HepG2 (cell line): ENCODE data around the gene PUS3. TPM values are rescaled to one million over a fixed set of nuclear protein-coding genes. Genes with fewer than 3 reads are reported as not detected.

Experiments used
- ATAC-seq: fragments of 200-7000 bp; cut with Tn5 transposase; 3 replicates; pipeline ENCODE4 v1.9.1; 2020; ENCODE audit warnings: mild to moderate bottlenecking, moderate library complexity
- BruUV-seq: library from RNA; stranded (reverse); fragments of 400-500 nt; replicated peaks from 2 replicates; lab custom pipeline; 2021; lab: Mats Ljungman, UMichigan
- CTCF ChIA-PET: fragments of 300-600 bp; formaldehyde crosslinking; extraction: SDS; loops from one replicate; lab custom pipeline; 2021; ENCODE audit warnings: low total read pairs, inconsistent platforms, low intra/inter-chr PET ratio; lab: Yijun Ruan, JAX
- POLR2A ChIA-PET: fragments of 350-600 bp; sonication (Branson Sonifier 250); formaldehyde crosslinking; loops from one replicate; lab custom pipeline; 2020; ENCODE audit warnings: antibody characterized with exemption, inconsistent platforms; lab: Yijun Ruan, JAX
- DNase-seq: peaks from one replicate; pipeline ENCODE4 v3.0.0-alpha.2; 2015; ENCODE audit warnings: low spot score
- FAIRE-seq: peaks from 3 replicates; lab custom pipeline; 2011; peaks lifted over from hg19 to GRCh38; lab: Jason Lieb, UNC
- H2AFZ ChIP-seq: one replicate; pipeline ENCODE4 v1.6.1; 2011; ENCODE audit warnings: low read length, inconsistent platforms
- H3K27ac ChIP-seq: fragments of 300-600 bp; 3 replicates; pipeline ENCODE4 v1.8.0; 2011; ENCODE audit warnings: mixed run types, mild to moderate bottlenecking, mixed read lengths, low read length, inconsistent platforms; ENCODE audit not compliant: insufficient read depth; ENCODE audit errors: extremely low read length
- H3K27me3 ChIP-seq, 2 experiments: fragments of 200-600 bp in 1 of 2; 2 replicates in 1 of 2; 3 replicates in 1 of 2; pipeline versions ENCODE4 v1.6.0 to v1.8.0; 2011; ENCODE audit warnings: low read length in 2 of 2, mild to moderate bottlenecking in 2 of 2, moderate library complexity in 2 of 2, inconsistent platforms in 1 of 2; ENCODE audit not compliant: insufficient read depth in 2 of 2, control insufficient read depth in 1 of 2
- H3K36me3 ChIP-seq, 2 experiments: fragments of 200-600 bp in 1 of 2; replicated peaks in 1 of 2; 2 replicates in 1 of 2; 3 replicates in 1 of 2; pipeline versions ENCODE4 v1.5.1 to v1.8.0; 2011; ENCODE audit warnings: low read length in 2 of 2, inconsistent platforms in 1 of 2; ENCODE audit not compliant: insufficient read depth in 2 of 2, control insufficient read depth in 1 of 2
- H3K4me1 ChIP-seq: 2 replicates; pipeline ENCODE4 v1.5.1; 2012; ENCODE audit warnings: low read length, inconsistent platforms; ENCODE audit not compliant: insufficient read depth
- H3K4me2 ChIP-seq: 2 replicates; pipeline ENCODE4 v1.6.0; 2011; ENCODE audit warnings: low read depth, low read length, inconsistent platforms
- H3K4me3 ChIP-seq, 3 experiments: fragments of 200-600 bp in 1 of 3; sonication (generic), shearing (Covaris generic) in 1 of 3; replicated peaks in 1 of 3; 2 replicates each; pipeline ENCODE4 v1.5.1; 2011 to 2016; ENCODE audit warnings: low read length in 3 of 3, inconsistent platforms in 2 of 3, low read depth in 2 of 3, mild to moderate bottlenecking in 2 of 3, control low read depth in 1 of 3, mixed read lengths in 1 of 3; ENCODE audit not compliant: insufficient read depth in 1 of 3
- H3K79me2 ChIP-seq: one replicate; pipeline ENCODE4 v1.6.1; 2011; ENCODE audit warnings: low read length, inconsistent platforms; ENCODE audit not compliant: insufficient read depth
- H3K9ac ChIP-seq: 2 replicates; pipeline ENCODE4 v1.6.0; 2011; ENCODE audit warnings: mild to moderate bottlenecking, low read depth, low read length, inconsistent platforms; ENCODE audit not compliant: insufficient read depth
- H3K9me3 ChIP-seq: 2 replicates; pipeline ENCODE4 v1.5.1; 2012; ENCODE audit warnings: mild to moderate bottlenecking, low read length
- H4K20me1 ChIP-seq: 2 replicates; pipeline ENCODE4 v1.6.0; 2011; ENCODE audit warnings: inconsistent platforms, mild to moderate bottlenecking, low read length, moderate library complexity; ENCODE audit not compliant: insufficient read depth
- ASH2L ChIP-seq: fragments of 300-600, 200-600 bp; sonication (generic); IDR thresholded peaks from 2 replicates; pipeline ENCODE4 v1.7.0; 2017; ENCODE audit warnings: low read depth, mild to moderate bottlenecking, moderate library complexity, mixed read lengths, low read length; ENCODE audit not compliant: insufficient read length
- CENPX ChIP-seq: sonication (generic); formaldehyde crosslinking; IDR thresholded peaks from 2 replicates; pipeline ENCODE4 v1.9.0; 2021; ENCODE audit warnings: mild to moderate bottlenecking, missing genetic modification reagents, moderate library complexity
- EHMT2 ChIP-seq: fragments of 200-600 bp; sonication (generic); IDR thresholded peaks from 2 replicates; pipeline ENCODE4 v1.7.0; 2017; ENCODE audit warnings: antibody characterized with exemption, low read depth, low read length, borderline replicate concordance
- HOXA7 ChIP-seq: sonication (generic); formaldehyde crosslinking; IDR thresholded peaks from 2 replicates; pipeline ENCODE4 v1.8.1; 2022; ENCODE audit warnings: mild to moderate bottlenecking, missing genetic modification reagents, moderate library complexity
- NCOA5 ChIP-seq: sonication (generic); formaldehyde crosslinking; IDR thresholded peaks from 2 replicates; pipeline ENCODE4 v1.4.0; 2020; ENCODE audit warnings: missing genetic modification reagents
- NPAS2 ChIP-seq: sonication (generic); formaldehyde crosslinking; IDR thresholded peaks from 2 replicates; pipeline ENCODE4 v1.8.0; 2022; ENCODE audit warnings: mild to moderate bottlenecking, missing genetic modification reagents, borderline replicate concordance
- PAWR ChIP-seq: sonication (generic); formaldehyde crosslinking; IDR thresholded peaks from 2 replicates; pipeline ENCODE4 v1.4.0; 2020; ENCODE audit warnings: missing genetic modification reagents, mild to moderate bottlenecking, borderline replicate concordance
- SRSF4 ChIP-seq: fragments of 200-400 bp; formaldehyde crosslinking; IDR thresholded peaks from one replicate; pipeline ENCODE4 v1.6.1; 2018; ENCODE audit warnings: mild to moderate bottlenecking, low read depth, low read length, moderate library complexity; ENCODE audit not compliant: poor library complexity, severe bottlenecking
- TBL1XR1 ChIP-seq: fragments of 150-350 bp; IDR thresholded peaks from 2 replicates; pipeline ENCODE4 v1.6.1; 2014; ENCODE audit warnings: borderline replicate concordance, low read length; ENCODE audit not compliant: partially characterized antibody
- TRIM24 ChIP-seq: sonication (generic); formaldehyde crosslinking; IDR thresholded peaks from 2 replicates; pipeline ENCODE4 v1.8.0; 2022; ENCODE audit warnings: mild to moderate bottlenecking, missing genetic modification reagents
- ZBTB38 ChIP-seq: sonication (generic); formaldehyde crosslinking; IDR thresholded peaks from 2 replicates; pipeline ENCODE4 v1.5.1; 2020; ENCODE audit warnings: mild to moderate bottlenecking, missing genetic modification reagents
- ZNF329 ChIP-seq: sonication (generic); formaldehyde crosslinking; IDR thresholded peaks from 2 replicates; pipeline ENCODE4 v1.9.0; 2021; ENCODE audit warnings: low read depth, mild to moderate bottlenecking, missing genetic modification reagents
- WGBS: methylation state at CpG from one replicate; pipeline ENCODE4 v1.1.6; 2017; ENCODE audit warnings: low lambda C conversion rate; 5-methylcytosine and 5-hydroxymethylcytosine counted together
- in situ Hi-C: cut with HindIII; loops from 2 replicates; pipeline ENCODE4 v1.10.0; 2017; ENCODE audit warnings: low pct_unique_long_range_greater_than_20kb; ENCODE audit not compliant: extremely low pct_ligation_motif_present
- intact Hi-C: fragments of 100-400 bp; cut with micrococcal nuclease; formaldehyde crosslinking; loops from one replicate; pipeline ENCODE4 v1.10.0; 2022; ENCODE audit not compliant: unreplicated experiment
- polyA plus RNA-seq, 8 experiments: library from polyadenylated mRNA; depleted of rRNA in 3 of 8; stranded (reverse) in 7 of 8; unstranded in 1 of 8; fragments of >200 nt; fragmentation: Illumina TruSeq in 4 of 8; extraction: Trizol in 4 of 8; gene quantifications; 2 replicates each; pipeline versions ENCODE4 v1.2.1 to v1.2.3, GENCODE V29; 2011 to 2016; ENCODE audit warnings: low read depth in 4 of 8, missing spikeins in 1 of 8, mixed read lengths in 1 of 8; ENCODE audit not compliant: insufficient read depth in 1 of 8
- total RNA-seq, 5 experiments: library from RNA; depleted of rRNA; stranded (reverse); fragments of >200 nt; fragmentation: Illumina TruSeq; extraction: Trizol; gene quantifications; 2 replicates each; pipeline ENCODE4 v1.2.3, GENCODE V29; 2016; ENCODE audit warnings: low read depth in 1 of 5
- TF ChIP-seq, protein P1 (sequence below): conservative IDR thresholded peaks from 2 replicates; pipeline ENCODE4 v1.6.1; 2018; ENCODE audit warnings: missing genetic modification reagents
- TF ChIP-seq, protein P2 (sequence below): sonication (generic); formaldehyde crosslinking; IDR thresholded peaks from 2 replicates; pipeline ENCODE4 v1.4.0; 2020; ENCODE audit warnings: missing genetic modification reagents; ENCODE audit errors: not compliant biosample characterization
- TF ChIP-seq, protein P3 (sequence below): sonication (generic); formaldehyde crosslinking; IDR thresholded peaks from 2 replicates; pipeline ENCODE4 v1.5.0; 2020; ENCODE audit warnings: mild to moderate bottlenecking, missing genetic modification reagents, moderate library complexity

PUS3 gene
- total and polyA plus RNA-seq, 2 of the 13 experiments (the other 11 are each of a cell fraction or from before 2014, with no cell fraction given): 6.0 to 18.2 TPM

DNA sequence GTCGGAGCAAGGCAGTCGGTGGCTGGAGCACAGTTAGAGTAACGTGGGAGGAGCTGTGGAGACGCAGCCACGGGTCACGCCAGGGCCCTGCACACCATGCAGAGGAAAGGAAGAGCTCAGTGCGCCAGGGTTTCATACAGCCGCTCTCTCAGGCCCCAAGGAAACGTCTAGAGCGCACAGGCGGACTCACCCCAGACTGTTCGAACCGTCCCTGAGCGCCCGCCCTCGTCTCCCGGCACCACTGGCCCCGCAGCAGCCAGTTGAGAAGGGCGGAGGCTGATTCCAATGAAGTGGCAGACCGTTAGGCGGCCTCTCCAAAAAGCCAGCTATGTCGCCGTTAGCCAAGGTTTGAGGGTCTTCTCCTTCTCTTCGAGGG lies 16.0 kb downstream of the PUS3 start:
- no peaks in the 10 kb centered on the region for H3K27me3 ChIP-seq
- no peak for TF ChIP-seq SRSF4
- peak; percentile 68; the same call in 1 of the 2 replicates for TF ChIP-seq ZBTB38
- TF ChIP-seq, all 625 proteins: peak for 1
- in situ Hi-C loops (no loop called here), intact Hi-C loops (no loop called here)
- WGBS: 90% methylated on average over 9 of the region's 24 CpGs
- H3K9me3 ChIP-seq: no peaks in the 10 kb centered on the region
- FAIRE-seq (no peak), ATAC-seq (peak; percentile 5; the same call in 1 of the 3 replicates), DNase-seq (no peak)
- H4K20me1 ChIP-seq: no peaks in the 10 kb centered on the region
- H3K4me3 ChIP-seq: peak overlapping the region in 1 of 3 experiments; percentile 73; a peak in 1 of 6 replicates
- peak overlapping the region; percentile 69 for H3K4me2 ChIP-seq
- no peak overlapping the region for H3K9ac ChIP-seq
- peaks cover 33% of the 10 kb centered on the region for H3K4me1 ChIP-seq
- H2AFZ ChIP-seq: no peak overlapping the region
- H3K27ac ChIP-seq: no peak overlapping the region
- TSS peak; percentile 50 for BruUV-seq
- H3K36me3 ChIP-seq: no peaks in the 10 kb centered on the region
- POLR2A ChIA-PET: interaction anchor here (1.2 to 1.6 kb wide), 4 partner anchors 16 to 319 kb away, joined by 4 to 17 read pairs (median 6); partner anchors contain the start of genes EI24 and PUS3
- CTCF ChIA-PET: no interaction called here
- no peaks in the 10 kb centered on the region for H3K79me2 ChIP-seq

DNA sequence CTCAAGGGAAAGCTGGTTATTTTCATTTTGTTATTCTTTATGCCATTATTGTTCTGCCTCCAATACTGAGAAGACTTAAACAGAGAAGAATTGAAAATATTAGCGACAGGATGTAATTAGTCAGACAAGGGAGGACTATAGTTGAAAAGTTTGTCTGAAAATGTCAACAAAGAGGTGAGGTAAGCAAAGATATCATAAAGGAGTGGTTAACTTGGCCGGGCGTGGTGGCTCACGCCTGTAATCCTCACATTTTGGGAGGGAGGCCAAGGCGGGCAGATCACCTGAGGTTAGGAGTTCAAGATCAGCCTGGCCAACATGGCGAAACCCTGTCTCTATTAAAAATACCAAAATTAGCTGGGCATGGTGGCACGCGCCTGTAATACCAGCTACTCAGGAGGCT lies 19.6 kb downstream of the PUS3 start:
- Histone ChIP-seq H3K27ac (no peak overlapping the region), H3K4me3 (no peak overlapping the region), H3K4me1 (peaks cover 35% of the 10 kb centered on the region), H3K9me3 (no peaks in the 10 kb centered on the region), H3K27me3 (no peaks in the 10 kb centered on the region), H3K79me2 (no peaks in the 10 kb centered on the region), H3K36me3 (no peaks in the 10 kb centered on the region), H3K4me2 (no peak overlapping the region), H4K20me1 (no peaks in the 10 kb centered on the region), H2AFZ (no peak overlapping the region), H3K9ac (no peak overlapping the region)
- ChIA-PET POLR2A (no interaction called here), CTCF (no interaction called here)
- no TSS peak for BruUV-seq
- DNase-seq (no peak), ATAC-seq (no peak), FAIRE-seq (no peak)
- in situ Hi-C loops (no loop called here), intact Hi-C loops (no loop called here)
- WGBS: 46% methylated on average over 8 of the region's 8 CpGs
- TF ChIP-seq TRIM24 (CRISPR knock-in tag) (no peak), ZNF329 (no peak), EHMT2 (no peak), NPAS2 (CRISPR knock-in tag) (no peak), ASH2L (no peak), CENPX (no peak), PAWR (CRISPR knock-in tag) (no peak), TBL1XR1 (no peak), NCOA5 (CRISPR knock-in tag) (no peak), HOXA7 (CRISPR knock-in tag) (no peak)
- TF ChIP-seq, protein P1, sequence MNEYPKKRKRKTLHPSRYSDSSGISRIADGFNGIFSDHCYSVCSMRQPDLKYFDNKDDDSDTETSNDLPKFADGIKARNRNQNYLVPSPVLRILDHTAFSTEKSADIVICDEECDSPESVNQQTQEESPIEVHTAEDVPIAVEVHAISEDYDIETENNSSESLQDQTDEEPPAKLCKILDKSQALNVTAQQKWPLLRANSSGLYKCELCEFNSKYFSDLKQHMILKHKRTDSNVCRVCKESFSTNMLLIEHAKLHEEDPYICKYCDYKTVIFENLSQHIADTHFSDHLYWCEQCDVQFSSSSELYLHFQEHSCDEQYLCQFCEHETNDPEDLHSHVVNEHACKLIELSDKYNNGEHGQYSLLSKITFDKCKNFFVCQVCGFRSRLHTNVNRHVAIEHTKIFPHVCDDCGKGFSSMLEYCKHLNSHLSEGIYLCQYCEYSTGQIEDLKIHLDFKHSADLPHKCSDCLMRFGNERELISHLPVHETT (CRISPR knock-in tag): no peak
- TF ChIP-seq, protein P2, sequence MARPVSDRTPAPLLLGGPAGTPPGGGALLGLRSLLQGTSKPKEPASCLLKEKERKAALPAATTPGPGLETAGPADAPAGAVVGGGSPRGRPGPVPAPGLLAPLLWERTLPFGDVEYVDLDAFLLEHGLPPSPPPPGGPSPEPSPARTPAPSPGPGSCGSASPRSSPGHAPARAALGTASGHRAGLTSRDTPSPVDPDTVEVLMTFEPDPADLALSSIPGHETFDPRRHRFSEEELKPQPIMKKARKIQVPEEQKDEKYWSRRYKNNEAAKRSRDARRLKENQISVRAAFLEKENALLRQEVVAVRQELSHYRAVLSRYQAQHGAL (CRISPR knock-in tag): no peak
- TF ChIP-seq, protein P3, sequence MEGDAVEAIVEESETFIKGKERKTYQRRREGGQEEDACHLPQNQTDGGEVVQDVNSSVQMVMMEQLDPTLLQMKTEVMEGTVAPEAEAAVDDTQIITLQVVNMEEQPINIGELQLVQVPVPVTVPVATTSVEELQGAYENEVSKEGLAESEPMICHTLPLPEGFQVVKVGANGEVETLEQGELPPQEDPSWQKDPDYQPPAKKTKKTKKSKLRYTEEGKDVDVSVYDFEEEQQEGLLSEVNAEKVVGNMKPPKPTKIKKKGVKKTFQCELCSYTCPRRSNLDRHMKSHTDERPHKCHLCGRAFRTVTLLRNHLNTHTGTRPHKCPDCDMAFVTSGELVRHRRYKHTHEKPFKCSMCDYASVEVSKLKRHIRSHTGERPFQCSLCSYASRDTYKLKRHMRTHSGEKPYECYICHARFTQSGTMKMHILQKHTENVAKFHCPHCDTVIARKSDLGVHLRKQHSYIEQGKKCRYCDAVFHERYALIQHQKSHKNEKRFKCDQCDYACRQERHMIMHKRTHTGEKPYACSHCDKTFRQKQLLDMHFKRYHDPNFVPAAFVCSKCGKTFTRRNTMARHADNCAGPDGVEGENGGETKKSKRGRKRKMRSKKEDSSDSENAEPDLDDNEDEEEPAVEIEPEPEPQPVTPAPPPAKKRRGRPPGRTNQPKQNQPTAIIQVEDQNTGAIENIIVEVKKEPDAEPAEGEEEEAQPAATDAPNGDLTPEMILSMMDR: no peak
